HCT116 (cell line): ENCODE measurements around the gene TRIM41. TPM values are rescaled to one million over a fixed set of nuclear protein-coding genes. Genes with fewer than 3 reads are reported as not detected.

ENCODE experiments used
- ATAC-seq: fragments of 200-7000 bp; cut with Tn5 transposase; 2 replicates; pipeline ENCODE4 v1.9.1; 2020; ENCODE audit warnings: mild to moderate bottlenecking, moderate library complexity
- BruUV-seq: library from RNA; stranded (reverse); fragments of 400-500 nt; replicated peaks from 2 replicates; lab custom pipeline; 2021; lab: Mats Ljungman, UMichigan
- CTCF ChIA-PET: fragments of 300-600 bp; sonication (Branson Sonifier 250); formaldehyde crosslinking; loops from one replicate; lab custom pipeline; 2021; ENCODE audit warnings: antibody characterized with exemption; lab: Charles Lee
- POLR2A ChIA-PET: fragments of 300-600, 350-600 bp; sonication (Branson Sonifier 250); formaldehyde crosslinking; loops from one replicate; lab custom pipeline; 2021; ENCODE audit warnings: antibody characterized with exemption; lab: Charles Lee
- RAD21 ChIA-PET, 2 experiments: fragments of 300-600 bp; sonication (Branson Sonifier 250); formaldehyde crosslinking; loops; one replicate each; lab custom pipeline; 2023; ENCODE audit warnings: low total read pairs in 2 of 2; ENCODE audit not compliant: uncharacterized antibody in 2 of 2, unreplicated experiment in 2 of 2, low non-redundant PET in 1 of 2; lab: Charles Lee
- DNase-seq: peaks from one replicate; pipeline ENCODE4 v3.0.0-alpha.2; 2010; ENCODE audit warnings: low read depth, low spot score
- H2AFZ ChIP-seq: fragments of 200-600 bp; shearing (Covaris generic), sonication (generic); 2 replicates; pipeline ENCODE4 v1.6.1; 2017; ENCODE audit warnings: low read depth, mixed run types, mixed read lengths, antibody characterized with exemption, low read length; ENCODE audit not compliant: poor library complexity, severe bottlenecking
- H3K27ac ChIP-seq: 2 replicates; pipeline ENCODE4 v1.5.1; 2012; ENCODE audit warnings: low read depth, low read length
- H3K27me3 ChIP-seq: fragments of 200-600 bp; sonication (generic); 2 replicates; pipeline ENCODE4 v1.6.1; 2016; ENCODE audit warnings: mixed run types, low read length, mixed read lengths; ENCODE audit not compliant: insufficient read depth
- H3K36me3 ChIP-seq, 2 experiments: fragments of 200-500 bp in 1 of 2; fragments of 200-600 bp in 1 of 2; sonication (Bioruptor generic) in 1 of 2; sonication (generic) in 1 of 2; 2 replicates each; pipeline versions ENCODE4 v1.5.1 to v1.6.1; 2014 to 2016; ENCODE audit warnings: low read length in 2 of 2, inconsistent platforms in 1 of 2, mixed read lengths in 1 of 2, mixed run types in 1 of 2; ENCODE audit not compliant: insufficient read depth in 2 of 2, control insufficient read depth in 1 of 2
- H3K4me1 ChIP-seq, 2 experiments: fragments of 200-600 bp in 1 of 2; sonication (generic) in 1 of 2; 2 replicates each; pipeline versions ENCODE4 v1.5.1 to v1.6.1; 2012 to 2017; ENCODE audit warnings: low read length in 2 of 2, inconsistent platforms in 1 of 2, mild to moderate bottlenecking in 1 of 2, mixed read lengths in 1 of 2, mixed run types in 1 of 2, moderate library complexity in 1 of 2; ENCODE audit not compliant: insufficient read depth in 2 of 2, control insufficient read depth in 1 of 2
- H3K4me2 ChIP-seq: fragments of 200-600 bp; sonication (generic); 2 replicates; pipeline ENCODE4 v1.6.1; 2017; ENCODE audit warnings: mixed run types, low read length, mixed read lengths
- H3K4me3 ChIP-seq, 2 experiments: fragments of 200-600 bp in 1 of 2; sonication (generic) in 1 of 2; replicated peaks in 1 of 2; 2 replicates each; pipeline ENCODE4 v1.5.1; 2011 to 2016; ENCODE audit warnings: low read length in 2 of 2, control low read depth in 1 of 2, low read depth in 1 of 2, mild to moderate bottlenecking in 1 of 2, mixed read lengths in 1 of 2, mixed run types in 1 of 2
- H3K79me2 ChIP-seq: fragments of 200-600 bp; sonication (generic); 2 replicates; pipeline ENCODE4 v1.6.1; 2017; ENCODE audit warnings: mild to moderate bottlenecking, mixed run types, low read length, moderate library complexity, mixed read lengths; ENCODE audit not compliant: insufficient read depth
- H3K9ac ChIP-seq: fragments of 200-600 bp; sonication (generic); 2 replicates; pipeline ENCODE4 v1.6.1; 2016; ENCODE audit warnings: low read length, mixed read lengths
- H3K9me2 ChIP-seq: fragments of 200-600 bp; sonication (generic), shearing (Covaris generic); 2 replicates; pipeline ENCODE4 v1.6.1; 2017; ENCODE audit warnings: mixed run types, mild to moderate bottlenecking, moderate library complexity; ENCODE audit not compliant: insufficient read depth
- H3K9me3 ChIP-seq, 2 experiments: fragments of 200-500 bp in 1 of 2; fragments of 200-600 bp in 1 of 2; sonication (Bioruptor generic) in 1 of 2; sonication (generic) in 1 of 2; 2 replicates each; pipeline ENCODE4 v1.6.1; 2014 to 2017; ENCODE audit warnings: low read length in 2 of 2, mixed read lengths in 2 of 2, inconsistent platforms in 1 of 2, low read depth in 1 of 2, mild to moderate bottlenecking in 1 of 2, mixed run types in 1 of 2, moderate library complexity in 1 of 2; ENCODE audit not compliant: control insufficient read depth in 1 of 2, insufficient read depth in 1 of 2
- H4K20me1 ChIP-seq: fragments of 200-600 bp; sonication (generic), shearing (Covaris generic); 2 replicates; pipeline ENCODE4 v1.6.1; 2017; ENCODE audit warnings: mixed run types, mild to moderate bottlenecking, moderate library complexity; ENCODE audit not compliant: insufficient read depth
- CBX3 ChIP-seq: IDR thresholded peaks from 2 replicates; pipeline ENCODE4 v1.6.1; 2012; ENCODE audit warnings: low read depth
- EGR1 ChIP-seq: IDR thresholded peaks from 2 replicates; pipeline ENCODE4 v1.6.1; 2012; ENCODE audit warnings: low read depth
- ELF1 ChIP-seq: IDR thresholded peaks from 2 replicates; pipeline ENCODE4 v1.6.1; 2012; ENCODE audit warnings: low read depth, borderline replicate concordance
- FOSL1 ChIP-seq: IDR thresholded peaks from 2 replicates; pipeline ENCODE4 v1.6.1; 2012; ENCODE audit warnings: low read depth
- JUND ChIP-seq: IDR thresholded peaks from 2 replicates; pipeline ENCODE4 v1.6.1; 2012
- POLR2A ChIP-seq: IDR thresholded peaks from 2 replicates; pipeline ENCODE4 v1.7.0; 2011; ENCODE audit warnings: borderline replicate concordance; ENCODE audit not compliant: insufficient read depth, insufficient read length; ENCODE audit errors: extremely low read depth
- POLR2AphosphoS5 ChIP-seq: IDR thresholded peaks from 2 replicates; pipeline ENCODE4 v1.6.1; 2011; ENCODE audit warnings: mild to moderate bottlenecking, low read depth, low read length, moderate library complexity
- RAD21 ChIP-seq: IDR thresholded peaks from 2 replicates; pipeline ENCODE4 v1.6.1; 2012; ENCODE audit warnings: low read depth, mild to moderate bottlenecking
- SIN3A ChIP-seq: IDR thresholded peaks from 2 replicates; pipeline ENCODE4 v1.6.1; 2012; ENCODE audit warnings: low read depth
- SP1 ChIP-seq: IDR thresholded peaks from 2 replicates; pipeline ENCODE4 v1.6.1; 2012; ENCODE audit warnings: low read depth
- YY1 ChIP-seq: IDR thresholded peaks from 2 replicates; pipeline ENCODE4 v1.6.1; 2011; ENCODE audit warnings: low read length, low read depth, moderate library complexity, mild to moderate bottlenecking; ENCODE audit not compliant: insufficient replicate concordance; ENCODE audit errors: extremely low read depth
- ZFX ChIP-seq: fragments of 450-650 bp; IDR thresholded peaks from 2 replicates; pipeline ENCODE4 v1.6.1; 2017
- ZNF274 ChIP-seq: fragments of 200-500 bp; sonication (Bioruptor generic); IDR thresholded peaks from 2 replicates; pipeline ENCODE4 v1.6.1; 2014; ENCODE audit warnings: mild to moderate bottlenecking, low read depth, low read length, inconsistent platforms
- intact Hi-C: fragments of 100-400 bp; cut with micrococcal nuclease; formaldehyde crosslinking; loops from 2 replicates; pipeline ENCODE4 v1.10.0; 2022
- total RNA-seq: library from RNA; stranded (reverse); gene quantifications from one replicate; pipeline ENCODE4 v1.2.1, GENCODE V29; 2021; ENCODE audit not compliant: unreplicated experiment
- TF ChIP-seq, protein P1 (sequence below): IDR thresholded peaks from 2 replicates; pipeline ENCODE4 v1.6.1; 2012
- TF ChIP-seq, protein P2 (sequence below), 3 experiments: fragments of 200-600 bp in 1 of 3; sonication (generic) in 1 of 3; IDR thresholded peaks in 2 of 3; conservative IDR thresholded peaks in 1 of 3; 2 replicates each; pipeline ENCODE4 v1.5.1; 2012 to 2017; ENCODE audit warnings: low read depth in 2 of 3, low read length in 2 of 3, antibody characterized with exemption in 1 of 3, borderline replicate concordance in 1 of 3, control low read depth in 1 of 3, mild to moderate bottlenecking in 1 of 3, mixed read lengths in 1 of 3, mixed run types in 1 of 3, moderate library complexity in 1 of 3; ENCODE audit not compliant: insufficient read depth in 1 of 3
- TF ChIP-seq, protein P3 (sequence below): IDR thresholded peaks from 2 replicates; pipeline ENCODE4 v1.6.1; 2012

TRIM41 gene
- total RNA-seq, 1 experiment from 2014 or later, result 51.8 TPM

DNA sequence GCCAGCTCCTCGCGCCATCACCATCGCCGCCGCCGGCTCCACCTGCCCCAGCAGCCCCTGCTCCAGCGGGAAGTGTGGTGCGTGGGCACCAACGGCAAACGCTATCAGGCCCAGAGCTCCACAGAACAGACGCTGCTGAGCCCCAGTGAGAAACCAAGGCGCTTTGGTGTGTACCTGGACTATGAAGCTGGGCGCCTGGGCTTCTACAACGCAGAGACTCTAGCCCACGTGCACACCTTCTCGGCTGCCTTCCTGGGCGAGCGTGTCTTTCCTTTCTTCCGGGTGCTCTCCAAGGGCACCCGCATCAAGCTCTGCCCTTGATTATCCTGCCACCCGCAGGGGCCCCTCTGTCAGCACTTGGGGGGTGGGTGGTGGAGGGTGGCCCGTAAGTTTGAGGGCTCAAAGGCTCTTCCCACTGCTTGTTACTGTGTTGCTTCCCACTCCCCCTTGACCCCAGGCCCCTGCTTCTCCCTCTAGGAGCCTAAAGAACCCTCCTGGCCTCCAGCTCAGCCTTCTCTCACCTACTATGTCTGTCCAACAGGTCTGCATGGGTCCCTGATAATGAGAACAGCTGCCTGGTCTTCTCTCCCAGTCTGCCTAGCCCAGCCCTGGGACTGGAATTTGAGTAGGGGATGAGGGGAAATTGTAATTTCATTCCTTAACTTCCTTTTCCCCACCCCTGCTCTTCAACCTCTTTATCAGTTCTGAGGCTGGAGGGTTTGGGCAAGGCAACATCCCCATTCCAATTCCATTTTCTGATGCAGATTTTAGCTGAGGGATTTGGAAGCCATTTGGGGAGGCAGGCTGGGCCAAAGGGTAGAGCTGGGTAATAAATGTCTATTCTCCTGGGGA lies 11.6 kb downstream of the TRIM41 start:
- no peaks in the 10 kb centered on the region for H3K9me3 ChIP-seq
- H3K27me3 ChIP-seq, result no peaks in the 10 kb centered on the region
- H3K9me2 ChIP-seq, result no peaks in the 10 kb centered on the region
- ChIA-PET RAD21 (interaction anchor here in 1 of 2 experiments (0.6 kb wide), 1 partner anchor 29 kb away, joined by 3 read pairs; no protein-coding TSS in a partner anchor), POLR2A (interaction anchor here (1.2 to 1.9 kb wide), 2 partner anchors 9 to 11 kb away, joined by 4 to 11 read pairs; partner anchors contain the start of genes RACK1 and TRIM41), CTCF (no interaction called here)
- H3K4me2 ChIP-seq, result no peak overlapping the region
- intact Hi-C loops, result no loop called here
- H2AFZ ChIP-seq, result no peak overlapping the region
- H3K36me3 ChIP-seq, result peaks cover 40 to 49% of the 10 kb centered on the region in 2 experiments
- DNase-seq, result no peak
- TF ChIP-seq SP1 (no peak), POLR2AphosphoS5 (peak; percentile 58), CBX3 (no peak)
- TF ChIP-seq, protein P1, sequence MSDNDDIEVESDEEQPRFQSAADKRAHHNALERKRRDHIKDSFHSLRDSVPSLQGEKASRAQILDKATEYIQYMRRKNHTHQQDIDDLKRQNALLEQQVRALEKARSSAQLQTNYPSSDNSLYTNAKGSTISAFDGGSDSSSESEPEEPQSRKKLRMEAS, result no peak
- H4K20me1 ChIP-seq, result peaks cover 40% of the 10 kb centered on the region; the same call in 1 of the 2 replicates
- ATAC-seq, result peak; percentile 32
- BruUV-seq, result no TSS peak
- H3K27ac ChIP-seq, result peak overlapping the region; percentile 34; the same call in 1 of the 2 replicates
- peaks cover 30% of the 10 kb centered on the region for H3K79me2 ChIP-seq
- no peak overlapping the region for H3K4me3 ChIP-seq
- H3K4me1 ChIP-seq, result no peaks in the 10 kb centered on the region
- no peak overlapping the region for H3K9ac ChIP-seq

DNA sequence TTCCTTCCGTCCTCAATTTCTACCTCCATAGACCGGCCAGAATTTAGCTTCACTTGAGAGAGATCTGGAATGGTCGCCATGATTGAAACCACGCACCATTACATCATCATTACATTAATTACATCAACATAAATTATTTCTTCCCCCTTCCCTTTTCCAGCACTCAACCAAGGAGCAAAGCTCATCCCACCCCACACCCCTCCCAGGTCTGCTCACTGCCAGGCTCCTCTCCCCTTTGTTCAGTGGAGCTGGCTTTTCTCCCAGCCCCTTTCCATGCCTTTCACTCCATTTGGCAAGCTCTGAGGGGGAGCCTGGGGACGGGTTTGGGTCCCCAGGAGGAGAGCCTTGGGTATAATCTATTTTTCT lies 12.2 kb downstream of the TRIM41 start:
- ChIA-PET RAD21 (interaction anchor here in 1 of 2 experiments (0.6 kb wide), 1 partner anchor 30 kb away, joined by 3 read pairs; no protein-coding TSS in a partner anchor), POLR2A (interaction anchor here (1.9 kb wide), 1 partner anchor 12 kb away, joined by 11 read pairs; the partner anchor contains the start of gene TRIM41), CTCF (no interaction called here)
- no peak overlapping the region for H3K9ac ChIP-seq
- no peak overlapping the region for H3K4me3 ChIP-seq
- ATAC-seq (peak; percentile 28), DNase-seq (no peak)
- peak overlapping the region; percentile 34; the same call in 1 of the 2 replicates for H3K27ac ChIP-seq
- H4K20me1 ChIP-seq, result peaks cover 41% of the 10 kb centered on the region; the same call in 1 of the 2 replicates
- H3K36me3 ChIP-seq, result peaks cover 40 to 55% of the 10 kb centered on the region in 2 experiments
- H3K4me1 ChIP-seq, result no peaks in the 10 kb centered on the region
- intact Hi-C loops, result no loop called here
- BruUV-seq, result TSS peak; percentile 45
- H2AFZ ChIP-seq, result no peak overlapping the region
- H3K9me3 ChIP-seq, result no peaks in the 10 kb centered on the region
- no peaks in the 10 kb centered on the region for H3K27me3 ChIP-seq
- H3K9me2 ChIP-seq, result no peaks in the 10 kb centered on the region
- peaks cover 37% of the 10 kb centered on the region for H3K79me2 ChIP-seq
- H3K4me2 ChIP-seq, result no peak overlapping the region
- TF ChIP-seq YY1, result no peak
- TF ChIP-seq EGR1, result no peak
- TF ChIP-seq RAD21, result no peak
- TF ChIP-seq, protein P2, sequence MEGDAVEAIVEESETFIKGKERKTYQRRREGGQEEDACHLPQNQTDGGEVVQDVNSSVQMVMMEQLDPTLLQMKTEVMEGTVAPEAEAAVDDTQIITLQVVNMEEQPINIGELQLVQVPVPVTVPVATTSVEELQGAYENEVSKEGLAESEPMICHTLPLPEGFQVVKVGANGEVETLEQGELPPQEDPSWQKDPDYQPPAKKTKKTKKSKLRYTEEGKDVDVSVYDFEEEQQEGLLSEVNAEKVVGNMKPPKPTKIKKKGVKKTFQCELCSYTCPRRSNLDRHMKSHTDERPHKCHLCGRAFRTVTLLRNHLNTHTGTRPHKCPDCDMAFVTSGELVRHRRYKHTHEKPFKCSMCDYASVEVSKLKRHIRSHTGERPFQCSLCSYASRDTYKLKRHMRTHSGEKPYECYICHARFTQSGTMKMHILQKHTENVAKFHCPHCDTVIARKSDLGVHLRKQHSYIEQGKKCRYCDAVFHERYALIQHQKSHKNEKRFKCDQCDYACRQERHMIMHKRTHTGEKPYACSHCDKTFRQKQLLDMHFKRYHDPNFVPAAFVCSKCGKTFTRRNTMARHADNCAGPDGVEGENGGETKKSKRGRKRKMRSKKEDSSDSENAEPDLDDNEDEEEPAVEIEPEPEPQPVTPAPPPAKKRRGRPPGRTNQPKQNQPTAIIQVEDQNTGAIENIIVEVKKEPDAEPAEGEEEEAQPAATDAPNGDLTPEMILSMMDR (IDR thresholded peaks at IDR 0.05 in 2 of 3, conservative IDR thresholded peaks at IDR 0.05 in 1 of 3; ENCODE audit: borderline replicate concordance in 1 of 3, insufficient read depth in 1 of 3, low read depth in 2 of 3, low read length in 2 of 3), result no peak
- no peak for TF ChIP-seq FOSL1
- no peak for TF ChIP-seq POLR2A
- TF ChIP-seq JUND, result no peak
- no peak for TF ChIP-seq ZNF274
- TF ChIP-seq, protein P1, result no peak
- TF ChIP-seq ZFX, result no peak
- no peak for TF ChIP-seq SIN3A
- no peak for TF ChIP-seq CBX3
- TF ChIP-seq ELF1, result no peak
- TF ChIP-seq, protein P3, sequence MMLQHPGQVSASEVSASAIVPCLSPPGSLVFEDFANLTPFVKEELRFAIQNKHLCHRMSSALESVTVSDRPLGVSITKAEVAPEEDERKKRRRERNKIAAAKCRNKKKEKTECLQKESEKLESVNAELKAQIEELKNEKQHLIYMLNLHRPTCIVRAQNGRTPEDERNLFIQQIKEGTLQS, result no peak
